Loucy (cell line): Measurements from ENCODE around the gene NARS2.

Experiments used
- H2AFZ ChIP-seq: fragments of 200-600 bp; sonication (generic); 2 replicates; pipeline ENCODE4 v1.6.0; 2016; ENCODE audit warnings: antibody characterized with exemption, mild to moderate bottlenecking, low read length, moderate library complexity
- H3F3A ChIP-seq: fragments of 200-600 bp; 2 replicates; pipeline ENCODE4 v1.6.0; 2016; ENCODE audit warnings: antibody characterized with exemption, low read depth, mild to moderate bottlenecking
- H3K27me3 ChIP-seq: fragments of 200-600 bp; sonication (generic); 2 replicates; pipeline ENCODE4 v1.6.1; 2014; ENCODE audit warnings: low read length, mild to moderate bottlenecking; ENCODE audit not compliant: insufficient read depth, poor library complexity, severe bottlenecking
- H3K36me3 ChIP-seq: fragments of 200-600 bp; sonication (generic); 2 replicates; pipeline ENCODE4 v1.6.1; 2016; ENCODE audit warnings: low read length; ENCODE audit not compliant: insufficient read depth
- H3K4me1 ChIP-seq: fragments of 200-600 bp; sonication (generic); 2 replicates; pipeline ENCODE4 v1.5.1; 2014; ENCODE audit warnings: low read length, mild to moderate bottlenecking; ENCODE audit not compliant: insufficient read depth, poor library complexity, severe bottlenecking
- H3K4me2 ChIP-seq: fragments of 200-600 bp; sonication (generic); 2 replicates; pipeline ENCODE4 v1.6.0; 2014; ENCODE audit warnings: antibody characterized with exemption, low read length, low read depth, mild to moderate bottlenecking; ENCODE audit not compliant: poor library complexity, severe bottlenecking
- H3K4me3 ChIP-seq: fragments of 200-600 bp; sonication (generic); 2 replicates; pipeline ENCODE4 v1.5.1; 2014; ENCODE audit warnings: low read length, mild to moderate bottlenecking, mixed read lengths; ENCODE audit not compliant: poor library complexity, severe bottlenecking
- H3K79me2 ChIP-seq: fragments of 200-600 bp; sonication (generic); 2 replicates; pipeline ENCODE4 v1.6.1; 2014; ENCODE audit warnings: low read length; ENCODE audit not compliant: insufficient read depth
- H3K9ac ChIP-seq: fragments of 200-600 bp; sonication (generic); 2 replicates; pipeline ENCODE4 v1.6.0; 2014; ENCODE audit warnings: mild to moderate bottlenecking, low read depth, low read length, moderate library complexity; ENCODE audit not compliant: poor library complexity, severe bottlenecking
- H3K9me2 ChIP-seq: fragments of 200-600 bp; sonication (generic); replicated peaks from 2 replicates; pipeline ENCODE4 v1.6.1; 2016; ENCODE audit warnings: low read depth, low read length, mixed read lengths
- H3K9me3 ChIP-seq: fragments of 200-600 bp; sonication (generic); 2 replicates; pipeline ENCODE4 v1.6.1; 2014; ENCODE audit warnings: mild to moderate bottlenecking, antibody characterized with exemption, low read length, low read depth; ENCODE audit not compliant: insufficient read depth
- H4K20me1 ChIP-seq: fragments of 200-600 bp; sonication (generic); 2 replicates; pipeline ENCODE4 v1.6.0; 2014; ENCODE audit warnings: antibody characterized with exemption, low read length, mild to moderate bottlenecking; ENCODE audit not compliant: insufficient read depth, poor library complexity, severe bottlenecking
- CTCF ChIP-seq: fragments of 200-600 bp; sonication (generic); conservative IDR thresholded peaks from 2 replicates; pipeline ENCODE4 v1.5.1; 2014; ENCODE audit warnings: mild to moderate bottlenecking, antibody characterized with exemption, low read length
- EZH2phosphoT487 ChIP-seq: fragments of 200-600 bp; IDR thresholded peaks from 2 replicates; pipeline ENCODE4 v1.6.1; 2018; ENCODE audit warnings: antibody characterized with exemption, mild to moderate bottlenecking, moderate library complexity, borderline replicate concordance

Gene NARS2

GRCh38 chr11:78587446-78587845 lies 12.8 kb upstream of the NARS2 start:
- Histone ChIP-seq H4K20me1 (no peaks in the 10 kb centered on the region), H3K79me2 (no peaks in the 10 kb centered on the region), H3F3A (no peaks in the 10 kb centered on the region), H2AFZ (no peak overlapping the region), H3K9me2 (no peaks in the 10 kb centered on the region), H3K4me1 (no peaks in the 10 kb centered on the region), H3K4me3 (no peak overlapping the region), H3K4me2 (no peak overlapping the region), H3K27me3 (peaks cover 10% of the 10 kb centered on the region), H3K36me3 (no peaks in the 10 kb centered on the region), H3K9me3 (peaks cover 12% of the 10 kb centered on the region), H3K9ac (no peak overlapping the region)
- no peak for TF ChIP-seq EZH2phosphoT487
- no peak for TF ChIP-seq CTCF

- no peaks in the 10 kb centered on the region for H4K20me1 ChIP-seq
- H3K36me3 ChIP-seq: no peaks in the 10 kb centered on the region
- H3K79me2 ChIP-seq: no peaks in the 10 kb centered on the region
- no peak overlapping the region for H3K9ac ChIP-seq
- H3K9me3 ChIP-seq: peaks cover 12% of the 10 kb centered on the region
- TF ChIP-seq EZH2phosphoT487 (no peak), CTCF (peak; percentile 62)
- no peak overlapping the region for H3K4me3 ChIP-seq
- no peak overlapping the region for H2AFZ ChIP-seq
- H3K4me1 ChIP-seq: no peaks in the 10 kb centered on the region
- no peak overlapping the region for H3K4me2 ChIP-seq
- H3K27me3 ChIP-seq: peaks cover 10% of the 10 kb centered on the region
- no peaks in the 10 kb centered on the region for H3F3A ChIP-seq
- H3K9me2 ChIP-seq: no peaks in the 10 kb centered on the region
Observed at GRCh38 chr11:78586452-78587046, 11.9 kb upstream of the NARS2 start.

DNA sequence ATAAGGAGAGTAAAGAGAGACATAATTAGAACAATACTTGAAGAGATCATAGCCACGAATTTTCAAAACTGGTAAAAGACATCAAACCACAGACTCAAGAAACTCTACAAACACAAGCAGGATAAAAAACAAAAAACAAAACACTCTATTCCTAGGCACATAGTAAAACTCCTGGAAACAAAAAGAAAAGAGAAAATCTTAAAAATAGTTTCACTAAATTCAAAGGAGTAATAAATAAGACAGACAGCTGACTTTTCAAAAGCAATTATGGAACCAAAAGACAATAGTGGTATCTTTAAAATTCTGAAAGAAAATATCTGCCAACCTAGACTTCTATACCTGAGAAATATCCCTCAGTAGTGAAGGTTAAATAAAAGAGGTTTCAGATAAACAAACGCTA lies 9.2 kb upstream of the NARS2 start:
- no peak overlapping the region for H3K9ac ChIP-seq
- no peak for TF ChIP-seq CTCF
- no peak for TF ChIP-seq EZH2phosphoT487
- no peaks in the 10 kb centered on the region for H3F3A ChIP-seq
- H3K9me2 ChIP-seq: no peaks in the 10 kb centered on the region
- H3K4me3 ChIP-seq: no peak overlapping the region
- H3K79me2 ChIP-seq: no peaks in the 10 kb centered on the region
- H3K4me1 ChIP-seq: no peaks in the 10 kb centered on the region
- H4K20me1 ChIP-seq: no peaks in the 10 kb centered on the region
- peaks cover 10% of the 10 kb centered on the region for H3K27me3 ChIP-seq
- H3K4me2 ChIP-seq: no peak overlapping the region
- no peak overlapping the region for H2AFZ ChIP-seq
- H3K9me3 ChIP-seq: peaks cover 12% of the 10 kb centered on the region
- no peaks in the 10 kb centered on the region for H3K36me3 ChIP-seq
